Activated T-helper 1 cell treated with anti-CD3 and anti-CD28 coated beads, Interleukin-12 subunit alpha, Interleukin-12 subunit beta, Interleukin-2, Interleukin-4 antibody, amounts not matched to agents 30 ng/mL and 10 ng/mL and 1 ng/mL, durations not matched to agents 14 hours and 24 hours and 36 hours (primary cell): ENCODE data around the gene INSIG1. TPM values are rescaled to one million over a fixed set of nuclear protein-coding genes. Genes with fewer than 3 reads are reported as not detected.

Experiments
- DNase-seq: peaks from one replicate; pipeline ENCODE4 v3.0.0; 2021; ENCODE audit warnings: low spot score
- H3K27ac Mint-ChIP-seq: one replicate; pipeline ENCODE4 v1.8.0; 2021; ENCODE audit warnings: mild to moderate bottlenecking, mixed read lengths
- H3K27me3 Mint-ChIP-seq: one replicate; pipeline ENCODE4 v1.8.0; 2022; ENCODE audit warnings: mild to moderate bottlenecking, moderate library complexity, mixed read lengths; ENCODE audit not compliant: insufficient read depth
- H3K36me3 Mint-ChIP-seq: one replicate; pipeline ENCODE4 v1.8.0; 2021; ENCODE audit warnings: low read depth, mixed read lengths
- H3K4me1 Mint-ChIP-seq: one replicate; pipeline ENCODE4 v1.8.0; 2021; ENCODE audit warnings: low read depth, mixed read lengths
- H3K4me3 Mint-ChIP-seq: one replicate; pipeline ENCODE4 v1.8.0; 2021; ENCODE audit warnings: mild to moderate bottlenecking, moderate library complexity, mixed read lengths
- H3K9me3 Mint-ChIP-seq: one replicate; pipeline ENCODE4 v1.8.0; 2021; ENCODE audit warnings: mixed read lengths
- intact Hi-C: fragments of 100-400 bp; cut with micrococcal nuclease; formaldehyde crosslinking; loops from one replicate; pipeline ENCODE4 v1.15.1; 2024
- total RNA-seq: library from RNA; stranded (reverse); gene quantifications from 2 replicates; pipeline ENCODE4 v1.2.3, GENCODE V29; 2022

INSIG1 gene
- total RNA-seq, 1 donor from 2014 or later, result 89.9 TPM

DNA sequence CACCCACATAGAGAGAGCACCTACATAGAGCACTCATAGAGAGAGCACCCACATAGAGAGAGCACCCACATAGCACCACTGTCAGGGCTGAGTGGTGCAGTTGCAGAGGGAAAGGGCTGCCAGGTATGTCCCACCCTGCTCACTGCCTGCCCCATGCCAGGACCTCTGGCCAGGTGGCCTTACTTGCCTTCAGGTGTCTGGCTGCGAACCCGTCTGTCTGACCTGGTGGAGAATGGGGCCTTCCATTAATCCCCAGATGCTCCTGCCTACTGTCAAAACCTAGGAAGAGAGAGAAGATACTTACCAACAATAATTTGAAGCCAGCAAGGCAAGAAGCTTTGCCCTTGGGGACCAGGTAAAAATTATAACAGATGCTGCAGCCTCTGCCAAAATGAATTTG is 51.1 kb downstream of the INSIG1 start:
- H3K27ac Mint-ChIP-seq, result no peak overlapping the region
- no peak for DNase-seq
- H3K4me3 Mint-ChIP-seq, result no peak overlapping the region
- no peaks in the 10 kb centered on the region for H3K36me3 Mint-ChIP-seq
- H3K27me3 Mint-ChIP-seq, result no peaks in the 10 kb centered on the region
- intact Hi-C loops, result loop anchor here (10.0 kb wide), 1 partner anchor 344 kb away; the partner anchor contains the start of gene PAXIP1
- no peaks in the 10 kb centered on the region for H3K9me3 Mint-ChIP-seq
- H3K4me1 Mint-ChIP-seq, result peaks cover 7% of the 10 kb centered on the region

GRCh38 chr7:155349601-155350331 is 52.1 kb downstream of the INSIG1 start:
- intact Hi-C loops, result loop anchor here (10.0 kb wide), 1 partner anchor 345 kb away; the partner anchor contains the start of gene PAXIP1
- no peaks in the 10 kb centered on the region for H3K36me3 Mint-ChIP-seq
- no peak for DNase-seq
- no peak overlapping the region for H3K4me3 Mint-ChIP-seq
- no peaks in the 10 kb centered on the region for H3K9me3 Mint-ChIP-seq
- peaks cover 7% of the 10 kb centered on the region for H3K4me1 Mint-ChIP-seq
- no peaks in the 10 kb centered on the region for H3K27me3 Mint-ChIP-seq
- H3K27ac Mint-ChIP-seq, result no peak overlapping the region

- Mint-ChIP-seq H3K9me3 (no peaks in the 10 kb centered on the region), H3K36me3 (no peaks in the 10 kb centered on the region), H3K4me1 (no peaks in the 10 kb centered on the region), H3K27ac (no peak overlapping the region), H3K27me3 (no peaks in the 10 kb centered on the region), H3K4me3 (no peak overlapping the region)
- no peak for DNase-seq
- intact Hi-C loops, result no loop called here
Observed at GRCh38 chr7:155351120-155351870, 53.6 kb downstream of the INSIG1 start.

DNA sequence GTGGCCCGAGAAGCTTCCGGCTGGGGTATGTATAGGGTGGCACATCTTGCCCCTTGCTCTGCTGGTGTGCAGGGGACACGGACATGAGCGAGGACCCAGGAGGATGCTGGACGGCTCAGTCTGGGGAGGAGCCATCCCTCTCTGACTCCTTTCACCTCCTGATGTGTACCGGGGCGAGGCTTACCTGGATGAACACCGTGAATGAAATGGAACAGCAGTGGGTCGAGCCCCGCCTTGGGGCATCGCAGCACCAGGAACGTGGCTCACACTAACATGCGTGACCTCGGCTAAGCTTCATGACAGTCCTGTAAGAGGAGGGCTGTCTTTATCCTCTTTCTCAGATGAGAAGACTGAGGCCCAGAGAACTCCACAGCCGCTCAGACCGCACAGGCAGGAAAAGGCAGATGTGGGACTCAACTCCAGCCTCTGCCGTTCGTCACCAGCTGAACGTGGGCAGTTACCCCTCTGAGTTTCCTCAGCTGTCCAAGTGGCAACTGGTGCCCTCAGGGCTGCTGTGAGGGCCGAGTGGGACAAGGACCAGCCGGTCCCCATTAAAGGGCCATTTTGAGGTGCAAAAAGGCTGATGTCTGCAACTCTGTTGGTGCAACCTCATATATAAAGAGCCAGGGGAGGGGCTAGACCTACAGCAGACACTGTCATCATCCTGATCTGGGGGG is 54.5 kb downstream of the INSIG1 start:
- no peak overlapping the region for H3K27ac Mint-ChIP-seq
- no peak for DNase-seq
- no peaks in the 10 kb centered on the region for H3K9me3 Mint-ChIP-seq
- no peaks in the 10 kb centered on the region for H3K36me3 Mint-ChIP-seq
- H3K4me3 Mint-ChIP-seq, result no peak overlapping the region
- no peaks in the 10 kb centered on the region for H3K27me3 Mint-ChIP-seq
- H3K4me1 Mint-ChIP-seq, result no peaks in the 10 kb centered on the region
- intact Hi-C loops, result no loop called here

GRCh38 chr7:155352753-155353115 is 55.1 kb downstream of the INSIG1 start:
- no peak for DNase-seq
- H3K36me3 Mint-ChIP-seq, result no peaks in the 10 kb centered on the region
- no peaks in the 10 kb centered on the region for H3K27me3 Mint-ChIP-seq
- no peaks in the 10 kb centered on the region for H3K4me1 Mint-ChIP-seq
- no peak overlapping the region for H3K4me3 Mint-ChIP-seq
- intact Hi-C loops, result no loop called here
- H3K9me3 Mint-ChIP-seq, result no peaks in the 10 kb centered on the region
- no peak overlapping the region for H3K27ac Mint-ChIP-seq

DNA sequence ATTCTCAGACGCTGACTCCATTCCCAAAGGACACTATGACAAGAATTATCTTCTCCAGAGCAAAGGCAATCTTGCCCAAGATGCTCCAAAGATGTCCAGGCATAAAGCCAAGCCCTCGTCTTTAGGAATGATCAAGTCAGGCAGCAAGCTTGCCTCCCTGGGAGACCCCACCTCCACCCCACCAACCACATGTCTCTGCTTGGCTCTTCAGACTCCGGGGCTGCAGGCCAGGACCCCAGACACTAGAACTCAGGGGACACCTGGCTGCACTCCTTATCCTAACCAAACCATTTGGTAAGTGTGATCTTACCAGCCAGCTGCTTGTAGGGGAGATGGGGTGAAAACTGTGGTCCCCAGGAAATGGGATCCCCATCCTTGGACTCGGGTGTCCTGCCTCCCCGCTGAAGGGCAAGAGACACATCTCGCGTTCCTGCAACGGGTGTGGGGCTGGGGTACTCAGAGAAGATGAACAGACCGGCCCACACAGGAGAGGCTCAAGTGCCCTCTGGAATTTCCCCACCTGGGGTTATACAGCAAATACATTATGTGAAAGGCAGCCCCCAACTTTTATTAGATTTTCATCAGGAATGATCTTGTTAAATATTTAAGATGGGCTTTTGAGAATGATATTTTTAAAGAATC is 55.7 kb downstream of the INSIG1 start:
- H3K27ac Mint-ChIP-seq, result no peak overlapping the region
- no peaks in the 10 kb centered on the region for H3K36me3 Mint-ChIP-seq
- no peaks in the 10 kb centered on the region for H3K9me3 Mint-ChIP-seq
- DNase-seq, result no peak
- no peaks in the 10 kb centered on the region for H3K4me1 Mint-ChIP-seq
- no peak overlapping the region for H3K4me3 Mint-ChIP-seq
- intact Hi-C loops, result no loop called here
- H3K27me3 Mint-ChIP-seq, result no peaks in the 10 kb centered on the region

- intact Hi-C loops, result no loop called here
- H3K9me3 Mint-ChIP-seq, result no peaks in the 10 kb centered on the region
- H3K4me3 Mint-ChIP-seq, result no peak overlapping the region
- H3K27ac Mint-ChIP-seq, result peak overlapping the region; percentile 23
- no peaks in the 10 kb centered on the region for H3K27me3 Mint-ChIP-seq
- no peak for DNase-seq
- no peaks in the 10 kb centered on the region for H3K4me1 Mint-ChIP-seq
- no peaks in the 10 kb centered on the region for H3K36me3 Mint-ChIP-seq
Observed at GRCh38 chr7:155354371-155355048, 56.8 kb downstream of the INSIG1 start.

- no peak overlapping the region for H3K4me3 Mint-ChIP-seq
- H3K4me1 Mint-ChIP-seq, result no peaks in the 10 kb centered on the region
- no peaks in the 10 kb centered on the region for H3K27me3 Mint-ChIP-seq
- H3K9me3 Mint-ChIP-seq, result no peaks in the 10 kb centered on the region
- H3K27ac Mint-ChIP-seq, result no peak overlapping the region
- no peak for DNase-seq
- intact Hi-C loops, result no loop called here
- no peaks in the 10 kb centered on the region for H3K36me3 Mint-ChIP-seq
Observed at GRCh38 chr7:155355176-155355575, 57.5 kb downstream of the INSIG1 start.

DNA sequence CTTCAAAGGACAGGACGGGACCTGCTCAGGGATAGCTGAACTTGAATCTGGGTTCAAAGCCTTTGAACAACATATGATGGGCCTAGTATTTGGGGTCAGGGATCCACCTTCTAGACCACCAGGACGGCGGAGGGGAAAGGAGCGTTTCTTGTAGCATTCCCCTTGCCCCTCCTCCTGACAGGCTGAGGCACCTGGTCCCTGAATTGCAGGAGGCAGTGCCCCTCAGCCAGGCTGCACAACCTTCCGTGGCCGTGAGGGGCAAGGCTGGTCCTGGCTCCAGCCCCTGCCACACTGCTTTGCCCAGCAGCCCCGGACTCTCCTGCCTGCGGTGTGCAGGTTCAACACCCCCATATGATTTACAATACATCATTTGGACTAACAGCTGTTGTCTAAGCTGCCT is 58.1 kb downstream of the INSIG1 start:
- Mint-ChIP-seq H3K9me3 (no peaks in the 10 kb centered on the region), H3K27me3 (no peaks in the 10 kb centered on the region), H3K36me3 (no peaks in the 10 kb centered on the region), H3K4me1 (no peaks in the 10 kb centered on the region), H3K27ac (no peak overlapping the region), H3K4me3 (no peak overlapping the region)
- DNase-seq, result no peak
- intact Hi-C loops, result no loop called here

GRCh38 chr7:155356323-155357105 is 58.8 kb downstream of the INSIG1 start:
- Mint-ChIP-seq H3K4me1 (no peaks in the 10 kb centered on the region), H3K36me3 (no peaks in the 10 kb centered on the region), H3K9me3 (no peaks in the 10 kb centered on the region), H3K27me3 (no peaks in the 10 kb centered on the region), H3K27ac (no peak overlapping the region), H3K4me3 (no peak overlapping the region)
- intact Hi-C loops, result no loop called here
- no peak for DNase-seq

DNA sequence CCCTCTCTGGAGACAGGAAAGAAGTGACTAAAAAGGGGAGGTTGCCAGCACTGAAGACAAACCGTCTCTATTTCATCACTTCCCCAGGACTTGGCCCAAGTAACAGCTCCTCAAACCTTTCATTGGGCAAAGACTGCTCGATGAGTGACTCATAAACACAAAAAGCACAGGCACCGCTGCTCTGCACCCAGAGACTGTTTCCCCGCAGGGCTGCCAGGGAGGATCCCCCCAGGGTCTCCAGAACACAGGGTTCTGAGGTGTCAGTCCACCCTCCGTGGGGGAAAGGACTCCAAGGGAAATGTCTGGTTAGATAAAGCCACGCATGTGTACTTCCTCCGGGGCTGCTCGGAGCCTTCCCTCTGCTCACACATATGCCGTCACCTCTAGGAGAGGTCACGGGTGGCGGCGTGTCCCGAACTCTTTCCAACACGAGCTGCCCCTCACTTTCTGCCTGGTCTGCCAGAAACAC is 59.9 kb downstream of the INSIG1 start:
- H3K4me3 Mint-ChIP-seq, result no peak overlapping the region

More for the DNA sequence above, 59.9 kb downstream of the INSIG1 start:
- intact Hi-C loops, result no loop called here
- no peak for DNase-seq
- Mint-ChIP-seq H3K4me1 (no peaks in the 10 kb centered on the region), H3K27me3 (no peaks in the 10 kb centered on the region), H3K27ac (no peak overlapping the region), H3K9me3 (no peaks in the 10 kb centered on the region), H3K36me3 (no peaks in the 10 kb centered on the region)
